Pulmonary artery endothelial cell (primary cell): ENCODE measurements around the gene ACTG1. TPM values are rescaled to one million over a fixed set of nuclear protein-coding genes. Genes with fewer than 3 reads are reported as not detected.

Experiments
- DNase-seq: peaks from one replicate; pipeline ENCODE4 v3.0.0-alpha.2; 2011; ENCODE audit warnings: low read depth, low spot score
- total RNA-seq: library from RNA; depleted of rRNA; stranded (reverse); fragments of >200 nt; gene quantifications from 2 replicates; pipeline ENCODE4 v1.2.3, GENCODE V29; 2014

Gene ACTG1
- total RNA-seq, 1 donor from 2014 or later = 9,538 TPM

DNA sequence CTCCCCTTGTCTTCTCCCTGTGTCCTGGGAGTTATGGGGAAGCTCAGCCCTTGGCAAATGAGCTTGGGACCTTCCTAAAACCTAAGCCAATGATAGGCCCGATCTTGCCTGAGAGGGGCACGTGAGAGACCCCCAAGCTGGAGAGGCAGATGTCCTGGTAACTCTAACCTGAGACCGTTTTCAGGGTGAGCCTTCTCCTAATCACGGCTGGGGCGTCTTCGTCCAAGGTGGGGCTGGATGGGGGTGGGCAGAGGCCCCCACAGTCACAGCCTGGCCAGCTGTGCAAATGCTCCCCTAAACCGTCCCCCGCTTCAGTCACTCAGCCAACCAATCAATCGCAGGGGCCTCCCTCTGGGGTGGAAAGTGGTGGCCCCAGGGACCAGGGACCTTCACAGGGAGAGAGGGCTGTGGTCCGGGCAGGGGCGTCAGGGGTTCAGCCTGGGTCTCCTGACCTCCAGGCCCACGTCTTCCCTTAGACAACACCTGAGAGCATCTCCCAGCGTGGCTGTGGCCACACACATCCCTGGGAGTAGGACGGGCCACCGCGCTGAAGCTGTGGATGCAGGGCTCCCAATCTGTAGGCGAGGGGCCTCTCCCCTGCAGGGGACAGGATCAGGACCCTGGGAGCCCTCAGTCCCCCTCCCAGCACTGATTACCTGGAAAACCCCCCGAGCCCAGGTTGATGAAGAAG is 30.6 kb downstream of the ACTG1 start:
- DNase-seq = no peak

DNA sequence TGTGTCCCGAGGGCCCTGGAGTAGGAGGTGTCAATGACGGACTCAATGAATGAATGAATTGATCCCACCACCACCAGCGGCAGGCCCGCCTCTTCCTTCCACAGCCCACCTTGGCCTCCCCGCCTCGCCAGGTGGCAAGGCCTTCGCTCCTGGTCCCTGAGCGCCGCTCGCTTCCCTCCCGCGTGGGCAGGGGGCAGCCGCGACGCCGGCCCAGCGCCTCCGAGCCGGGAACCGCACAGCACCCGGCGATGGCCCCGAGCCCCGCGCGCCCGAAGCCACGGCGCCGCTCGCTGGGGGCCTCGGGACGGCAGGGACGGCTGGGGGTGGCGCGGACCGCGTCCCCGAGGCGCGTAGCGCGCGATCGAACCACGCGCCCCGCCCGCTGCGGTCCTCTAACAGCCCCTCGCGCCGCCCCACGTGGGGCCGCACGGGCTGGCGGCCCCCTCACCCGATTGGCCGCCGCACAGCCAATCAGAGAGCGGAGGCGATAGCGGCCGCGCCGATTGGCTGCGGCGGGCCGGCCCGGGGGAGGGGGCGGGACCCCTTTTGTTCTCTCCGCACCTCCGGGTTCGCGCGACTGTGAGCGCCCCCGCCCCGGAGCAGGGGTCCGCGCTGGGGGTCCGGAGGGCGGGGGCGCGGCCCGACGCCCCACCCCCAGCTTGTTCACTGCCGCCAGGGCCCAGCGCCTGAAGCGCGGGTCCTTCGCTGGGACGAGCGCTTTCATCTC is 31.4 kb downstream of the ACTG1 start:
- no peak for DNase-seq

DNA sequence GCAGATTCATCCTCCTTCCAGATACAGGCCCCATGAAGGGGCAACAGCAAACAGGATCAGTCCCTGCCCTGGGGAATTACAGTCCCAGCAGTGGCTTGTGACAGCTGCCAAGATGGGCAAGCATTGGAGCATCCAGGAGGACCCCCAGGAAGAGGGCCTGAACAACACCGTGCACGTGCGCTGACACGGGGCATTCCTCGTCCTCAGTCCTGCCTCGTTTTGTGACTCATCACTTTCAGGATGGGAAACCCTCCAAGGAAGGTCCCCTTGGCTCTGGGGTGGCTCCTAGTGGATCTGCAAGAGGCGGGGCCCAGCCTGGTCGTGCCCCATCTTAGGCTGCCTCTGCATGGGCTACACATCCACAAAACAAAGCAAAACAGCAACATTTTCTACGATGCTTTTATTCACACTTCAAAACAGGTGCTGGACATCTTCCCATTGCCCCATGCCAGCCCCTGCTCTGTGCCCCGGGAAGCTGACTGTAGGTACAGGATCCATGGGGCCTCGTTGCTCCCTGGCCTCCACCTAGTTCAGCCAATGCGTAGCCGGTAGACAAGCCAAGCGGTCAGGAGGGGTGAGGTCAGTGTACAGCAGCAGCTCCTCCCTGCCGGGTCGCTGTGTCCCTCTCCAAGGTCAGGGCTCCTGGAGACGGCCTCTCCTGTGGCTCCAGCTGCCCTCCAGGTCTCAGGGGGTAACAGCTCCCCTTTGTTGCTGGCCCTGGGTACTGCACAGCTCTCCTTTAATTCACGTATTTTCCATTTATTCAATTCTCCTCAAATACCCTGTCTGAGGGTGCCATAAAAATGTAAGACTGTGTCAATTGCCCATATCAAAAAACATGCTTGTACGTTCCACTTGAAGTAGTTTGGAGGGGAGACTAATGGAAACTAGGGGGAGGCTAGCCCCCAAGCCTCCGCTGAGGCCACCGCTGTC is 32.2 kb downstream of the ACTG1 start:
- DNase-seq = no peak

DNA sequence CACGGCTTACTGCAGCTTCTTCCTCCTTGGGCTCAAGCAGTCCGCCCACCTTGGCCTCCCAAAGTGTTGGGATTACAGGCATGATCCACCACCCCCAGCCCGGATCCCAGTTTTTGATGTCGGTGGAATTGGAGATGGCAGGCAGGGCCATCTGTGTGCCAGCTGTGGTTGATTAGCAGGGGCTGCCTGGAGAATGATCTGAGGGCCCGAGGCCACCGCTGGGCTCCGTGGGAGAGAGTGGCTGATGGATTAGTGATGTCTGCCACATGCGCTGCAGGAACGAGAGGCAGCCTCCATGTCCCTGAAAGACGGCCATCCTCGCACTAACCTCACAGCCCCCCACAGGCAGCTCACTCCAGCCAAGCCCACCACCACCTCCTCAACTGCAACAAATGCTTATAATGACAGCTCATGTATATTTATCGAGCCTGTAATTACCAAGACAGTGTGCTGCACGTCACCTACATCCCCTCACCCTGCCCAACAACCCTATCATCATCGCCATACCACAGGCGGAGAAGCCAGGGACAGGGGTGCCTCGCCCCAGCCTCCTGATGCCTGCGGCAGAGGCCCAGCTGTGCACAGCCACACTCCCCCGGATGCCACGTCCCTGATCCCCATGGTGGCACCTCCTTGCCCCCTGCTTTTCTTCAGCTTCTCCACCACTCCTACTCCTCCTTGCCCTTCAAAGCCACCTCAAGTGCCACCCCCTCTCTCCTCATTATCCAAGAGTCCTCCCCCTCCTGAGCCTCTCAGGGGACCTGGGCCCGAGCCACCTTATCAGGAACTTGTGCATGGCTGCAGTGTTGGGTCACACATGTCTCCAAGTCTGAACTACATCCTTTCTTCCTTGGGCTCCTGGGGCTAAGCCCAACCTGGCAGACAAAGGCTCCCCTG is 33.2 kb downstream of the ACTG1 start:
- DNase-seq = no peak

DNA sequence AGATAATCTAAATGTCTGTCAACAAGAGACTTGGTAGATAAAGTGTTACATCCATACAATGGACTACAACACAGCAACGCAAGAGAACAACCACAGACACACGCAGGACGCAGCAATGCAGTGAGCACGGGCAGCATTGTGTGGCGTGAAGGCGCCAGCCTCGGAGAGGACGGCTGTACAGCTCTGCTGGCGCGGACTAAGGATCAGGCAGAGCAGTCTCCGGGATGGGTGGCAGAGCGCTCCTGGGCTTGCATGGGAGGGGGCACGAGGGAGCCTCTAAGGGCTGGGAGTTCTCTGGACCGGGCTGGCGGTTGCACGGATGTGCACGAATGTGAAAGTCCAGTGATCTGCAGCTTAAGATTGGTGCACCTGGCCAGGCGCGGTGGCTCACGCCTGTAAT is 34.5 kb downstream of the ACTG1 start:
- no peak for DNase-seq

DNA sequence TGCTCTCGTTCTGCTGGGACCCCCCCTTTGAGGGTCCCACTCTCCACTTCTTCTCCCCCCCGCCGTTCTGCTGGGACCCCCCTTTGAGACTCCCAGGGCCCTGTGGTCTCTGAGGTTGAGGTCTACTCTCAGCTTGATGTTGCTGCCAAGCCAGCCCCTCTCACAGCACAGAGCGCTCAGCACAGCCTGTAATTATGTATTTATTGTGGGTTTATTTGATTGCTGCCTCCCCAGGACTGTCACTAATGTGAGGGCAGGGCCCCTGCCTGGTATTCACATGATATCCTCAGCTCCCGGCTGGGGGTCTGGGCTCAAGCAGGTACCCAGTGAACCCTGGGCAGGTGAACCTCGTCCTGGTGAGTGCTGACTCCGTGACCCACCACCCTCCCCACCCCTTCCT is 35.4 kb downstream of the ACTG1 start:
- DNase-seq = no peak

DNA sequence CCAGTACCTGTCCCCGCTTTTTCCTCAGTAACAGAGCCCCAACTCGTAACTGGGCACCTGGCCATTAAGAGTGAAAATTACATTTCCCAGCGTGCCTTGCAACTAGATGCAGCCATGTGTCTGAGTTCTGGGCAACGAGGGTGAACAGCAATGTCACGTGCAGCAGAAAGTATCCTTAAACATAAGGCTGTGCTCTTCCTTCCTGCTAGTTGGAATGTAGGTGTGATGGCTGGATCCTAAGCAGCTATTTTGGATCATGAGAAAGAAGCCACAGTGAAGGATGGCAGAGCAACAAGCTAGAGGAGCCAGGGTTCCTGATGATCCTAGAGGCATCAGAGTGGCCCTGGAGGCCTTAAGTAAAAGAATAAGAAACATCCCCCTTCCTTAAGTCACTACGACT is 36.0 kb downstream of the ACTG1 start:
- no peak for DNase-seq

DNA sequence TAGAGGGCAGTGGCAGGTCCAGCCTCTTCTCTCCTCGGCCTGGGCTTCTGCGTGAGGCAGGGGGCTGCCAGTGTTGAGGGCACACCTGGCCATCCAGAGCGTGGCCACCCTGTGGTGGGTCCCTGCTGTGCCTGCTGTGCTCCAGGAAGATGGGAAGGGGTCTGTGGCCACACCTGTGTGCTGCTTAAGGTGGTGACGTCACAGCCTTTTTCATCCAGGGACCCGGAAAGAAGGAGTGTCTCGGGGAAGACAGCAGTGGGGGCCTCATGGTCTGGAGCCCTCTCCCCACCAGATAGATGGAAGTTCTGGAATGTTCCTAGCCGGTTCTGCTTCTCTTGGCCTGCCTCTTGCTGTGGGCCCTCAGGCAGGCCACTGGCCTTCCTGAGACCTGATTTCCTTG is 36.5 kb downstream of the ACTG1 start:
- DNase-seq = no peak

DNA sequence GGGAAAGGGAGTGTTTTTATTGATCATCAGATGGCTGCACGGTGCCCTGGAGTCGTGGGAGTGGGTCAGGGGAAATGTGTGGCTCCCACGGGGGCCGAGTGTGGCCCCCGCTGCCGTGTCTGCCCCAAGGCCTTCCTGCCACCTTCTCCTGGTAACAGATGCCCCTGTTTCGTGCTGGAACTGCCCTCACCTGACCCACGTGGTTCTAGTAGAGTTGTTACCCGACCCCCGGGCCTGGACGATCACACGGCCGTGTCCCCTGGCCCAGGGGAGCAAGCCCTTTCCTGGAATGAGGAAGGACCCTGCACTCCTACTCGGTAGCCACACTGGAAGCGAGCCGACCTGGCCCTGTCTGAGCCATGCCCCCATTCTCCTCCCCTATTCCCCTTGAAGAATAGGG is 37.6 kb downstream of the ACTG1 start:
- no peak for DNase-seq

DNA sequence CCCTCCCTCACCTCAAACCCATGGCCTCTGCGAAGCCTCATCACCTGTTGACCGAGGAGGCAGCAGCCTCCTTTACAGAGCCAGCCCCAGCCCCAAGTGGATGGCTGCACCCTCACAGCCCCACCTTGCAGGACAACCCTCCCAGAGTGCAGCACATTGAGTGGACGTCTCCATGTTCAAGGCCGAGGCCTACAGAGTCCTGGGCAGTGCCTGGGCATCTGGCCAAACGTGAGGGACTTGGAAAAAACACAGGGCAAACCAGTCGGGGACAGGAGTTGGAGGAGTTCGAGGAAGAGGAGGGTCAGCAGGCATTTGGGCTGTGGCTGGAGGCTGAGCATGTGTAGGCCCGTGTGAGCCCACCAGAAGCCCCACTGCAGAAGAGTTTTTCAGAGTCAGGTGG is 39.6 kb downstream of the ACTG1 start:
- no peak for DNase-seq

DNA sequence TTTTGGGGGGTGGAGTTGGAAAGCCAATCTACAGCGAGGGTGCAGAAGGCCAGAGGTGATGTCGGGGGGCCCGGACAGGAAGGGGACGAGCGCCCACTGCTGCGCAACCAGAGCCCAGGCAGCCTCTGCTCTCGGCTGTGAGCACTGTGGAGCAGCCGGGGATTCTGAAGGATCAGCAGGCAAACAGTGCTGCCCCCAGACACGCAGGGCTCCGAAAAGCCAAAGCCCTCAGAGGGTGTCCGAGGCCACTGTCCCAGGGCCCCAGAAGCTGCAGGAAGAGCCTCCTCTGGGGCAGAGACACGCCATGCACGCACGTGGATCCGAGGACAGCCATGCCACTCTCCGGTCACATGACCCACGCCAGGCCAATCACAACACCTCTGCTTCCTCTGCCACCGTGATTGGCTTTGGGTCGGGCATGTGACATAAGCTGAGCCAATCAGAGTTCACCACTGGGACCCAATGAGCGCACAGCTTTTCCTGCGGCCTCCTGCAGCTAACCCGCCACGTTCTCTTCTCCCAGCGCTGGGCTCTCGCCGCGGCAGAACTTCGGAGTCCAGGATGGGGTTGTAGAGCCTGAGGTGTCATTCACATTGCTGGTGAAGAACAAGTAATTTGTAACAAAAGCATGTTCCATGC is 40.7 kb downstream of the ACTG1 start:
- DNase-seq = no peak

DNA sequence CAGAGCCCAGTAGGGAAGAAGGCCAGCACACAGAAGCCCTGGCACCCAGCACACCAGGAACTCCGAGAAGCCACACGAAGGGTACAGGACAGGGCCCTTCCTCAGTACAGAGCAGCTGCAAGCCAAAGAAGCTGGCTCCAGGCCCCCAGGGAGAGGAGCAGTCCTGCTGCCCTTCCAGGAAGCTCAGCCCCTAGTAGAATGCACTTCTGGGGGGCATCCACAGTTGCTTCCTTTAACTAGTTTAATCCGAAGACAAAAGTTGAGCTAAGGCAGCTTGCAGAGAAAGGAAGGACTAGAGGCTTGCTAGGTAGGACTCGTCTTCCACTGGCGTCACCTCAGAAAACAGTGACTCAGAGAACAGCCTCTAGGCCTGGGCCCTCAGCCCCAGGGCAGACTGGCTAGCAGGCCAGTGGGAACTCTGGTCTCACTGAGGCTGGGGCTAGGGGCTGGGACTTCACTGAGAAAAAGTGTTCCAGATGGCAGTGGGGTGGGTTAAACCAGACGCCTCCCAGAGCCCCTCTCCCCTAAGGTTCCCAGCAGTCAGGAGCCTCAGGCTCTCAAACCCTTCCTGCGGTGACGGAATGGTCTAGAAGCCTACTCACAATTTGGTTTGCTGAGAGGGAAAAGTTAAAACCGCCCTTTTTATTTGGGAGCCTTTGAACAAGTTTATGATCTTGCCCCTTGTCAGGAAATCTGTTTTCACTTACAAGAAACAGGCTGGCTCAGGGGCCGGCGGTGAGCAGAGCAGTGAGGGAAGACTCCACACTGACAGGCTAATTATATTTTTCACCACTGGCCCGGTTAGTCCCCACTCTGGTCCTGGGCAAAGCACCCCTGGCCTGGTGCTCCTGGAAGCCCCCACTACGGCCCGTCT is 41.4 kb downstream of the ACTG1 start:
- DNase-seq = no peak

DNA sequence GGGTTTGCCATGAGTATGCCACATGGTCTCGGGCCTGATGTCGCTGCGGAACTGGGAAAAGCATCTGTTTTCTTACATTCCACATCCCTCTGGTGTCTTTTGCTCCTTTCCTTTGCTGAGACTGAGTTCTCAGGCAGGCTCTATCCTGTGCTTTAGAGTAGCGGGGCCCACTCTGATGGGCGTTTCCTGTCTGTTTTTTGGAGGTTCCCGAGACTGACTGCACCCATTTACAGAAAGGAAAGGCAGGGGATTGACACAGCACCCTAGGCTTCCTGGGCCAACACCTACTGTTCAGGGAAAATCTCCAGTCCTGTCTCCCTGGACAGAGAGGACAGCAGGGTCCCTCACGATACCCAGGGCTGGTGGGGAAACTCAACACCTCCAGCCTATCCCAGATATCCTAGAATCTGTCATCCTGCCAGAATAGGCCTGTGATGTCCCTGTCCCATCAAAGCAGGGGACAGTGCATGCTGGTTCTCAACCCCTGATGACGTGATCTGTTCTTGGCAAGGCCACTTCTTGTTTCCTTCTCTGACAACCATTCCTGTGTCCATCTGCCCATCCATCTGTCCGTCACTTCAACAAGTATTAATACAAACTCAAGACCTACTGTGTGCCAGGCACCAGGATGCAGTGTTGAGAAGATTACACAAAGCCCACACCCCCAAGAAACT is 42.2 kb downstream of the ACTG1 start:
- DNase-seq = no peak

DNA sequence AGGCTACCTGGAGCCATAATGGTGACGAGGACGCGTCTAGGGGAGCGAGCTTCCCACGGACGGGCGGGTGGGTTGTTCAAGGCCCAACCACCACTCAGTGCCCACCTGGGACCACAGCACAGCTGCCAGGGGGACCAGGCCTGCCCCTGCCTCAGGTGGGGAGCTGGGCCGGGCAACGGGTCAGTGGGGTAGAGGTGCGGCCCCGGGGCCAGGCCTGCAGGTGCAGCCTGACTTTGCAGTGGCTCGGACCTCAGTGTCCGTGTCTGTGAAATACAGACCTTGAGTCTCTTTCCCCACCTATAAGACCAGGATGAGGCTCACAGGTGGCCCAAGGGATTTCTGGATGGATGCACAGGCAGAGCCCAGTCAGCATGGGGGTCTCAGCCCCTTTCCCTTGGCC is 43.3 kb downstream of the ACTG1 start:
- no peak for DNase-seq

DNA sequence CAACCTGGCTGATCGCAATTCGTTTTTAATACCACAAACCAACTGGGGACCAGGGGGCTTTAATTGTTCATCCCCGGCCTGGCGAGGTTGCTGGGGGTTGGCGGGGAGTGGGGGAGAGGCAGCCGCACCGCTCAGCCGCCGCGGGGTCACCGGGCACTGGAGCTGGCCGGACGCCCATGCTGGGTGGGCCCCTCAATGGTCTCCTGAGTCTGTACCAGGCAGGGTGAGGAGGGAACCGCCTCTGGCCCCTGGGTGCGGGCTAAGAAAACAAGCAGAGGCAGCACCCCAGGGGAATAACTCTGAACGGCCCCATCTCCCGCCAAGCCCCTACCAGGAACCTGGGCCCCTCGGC is 43.9 kb downstream of the ACTG1 start:
- no peak for DNase-seq

DNA sequence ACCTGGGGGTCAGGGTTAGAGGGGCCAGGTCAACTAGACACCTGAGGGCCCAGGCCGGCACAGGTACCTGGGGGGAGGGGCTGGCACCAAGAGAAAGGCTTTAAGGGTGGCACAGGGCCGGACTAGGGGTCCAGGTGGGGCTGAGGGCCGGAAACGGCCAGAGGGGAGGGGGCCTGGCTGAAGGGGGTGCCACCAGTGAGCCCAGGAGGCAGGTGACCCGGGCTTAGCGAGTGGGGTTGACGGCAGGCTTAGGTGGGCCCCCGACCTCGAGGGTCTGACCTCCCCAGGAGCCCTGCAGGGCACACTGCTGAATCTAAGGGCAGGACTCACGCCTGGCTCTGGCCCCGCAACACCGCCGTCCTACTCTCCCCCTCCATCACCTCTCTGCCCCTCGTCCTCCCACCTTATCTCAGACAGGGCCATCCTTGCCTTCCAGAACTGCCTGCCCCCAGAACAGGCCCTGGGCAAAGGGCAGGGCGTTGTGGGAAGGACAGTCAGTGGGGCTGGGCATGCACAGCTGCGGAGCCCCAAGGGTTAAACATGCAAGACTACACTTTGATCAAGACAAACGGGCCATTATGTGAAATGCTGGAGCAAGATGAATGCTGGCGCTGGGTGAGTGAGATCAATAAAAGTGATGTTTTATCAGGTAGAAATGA is 44.4 kb downstream of the ACTG1 start:
- no peak for DNase-seq

DNA sequence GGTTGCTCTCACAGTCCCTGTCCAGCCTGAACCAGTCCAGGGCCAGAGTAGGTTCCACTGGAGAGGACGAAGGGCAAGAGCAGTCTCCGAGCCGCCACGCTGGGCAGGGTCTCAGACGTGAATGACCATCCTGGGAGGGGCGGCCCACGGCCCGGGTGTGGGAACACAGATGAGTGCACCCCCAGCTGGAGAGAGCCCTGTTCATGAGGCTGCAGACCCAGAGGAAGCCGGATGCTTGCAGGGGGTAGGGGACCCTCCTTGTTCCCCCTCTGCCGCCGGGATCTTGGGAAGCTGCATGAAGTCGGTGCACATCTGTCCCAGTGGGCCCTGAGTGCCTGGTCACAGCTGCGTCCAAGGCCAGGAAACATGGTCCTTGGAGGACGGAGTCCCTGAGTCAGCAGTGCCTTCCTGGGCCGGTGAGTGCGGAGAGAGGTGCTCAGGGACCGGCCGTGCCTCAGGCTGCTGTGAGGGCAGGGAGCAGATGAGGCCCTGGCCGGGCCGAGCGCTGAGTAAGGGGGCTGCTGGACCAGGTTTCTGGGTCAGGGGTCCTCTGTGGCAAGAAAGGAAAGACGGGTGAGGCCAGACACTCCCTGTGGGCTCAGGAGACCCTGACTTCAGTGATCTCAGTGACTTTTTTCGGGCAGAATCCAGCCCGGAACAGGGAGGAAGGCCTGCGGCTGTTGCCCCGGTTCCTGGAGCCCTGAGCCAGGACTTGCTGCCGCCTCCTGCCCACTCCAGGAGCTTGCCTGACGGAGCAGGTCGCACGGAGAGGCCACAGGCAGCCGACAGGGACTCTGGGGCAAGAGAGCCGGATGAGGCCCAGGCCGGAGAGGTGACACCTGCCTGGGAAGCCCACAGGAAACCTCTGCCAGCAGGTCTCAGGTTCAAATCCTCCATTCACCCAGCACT is 45.8 kb downstream of the ACTG1 start:
- no peak for DNase-seq

DNA sequence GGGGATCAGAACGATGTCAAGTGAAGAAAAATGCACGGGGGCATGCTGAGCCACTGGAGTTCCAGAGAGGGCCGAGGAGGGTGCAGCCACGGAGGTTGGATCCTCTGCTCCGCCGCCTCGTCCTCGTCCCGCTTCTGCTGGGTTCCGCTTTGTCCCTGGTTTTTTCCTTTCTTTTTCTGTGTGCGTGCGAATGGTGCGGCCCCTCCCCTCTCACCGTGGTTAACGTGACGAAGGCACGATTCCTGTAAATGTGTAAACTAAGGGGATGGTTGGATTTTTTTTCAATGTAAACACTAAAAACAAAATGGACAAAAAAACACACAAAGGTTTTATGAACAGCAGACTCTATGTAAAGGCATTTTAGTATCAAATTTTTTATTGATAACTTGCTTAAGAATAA is 46.7 kb downstream of the ACTG1 start:
- no peak for DNase-seq
